Measurements from ENCODE around the gene PLA2G3.
A peak's percentile ranks its signal among the peaks of the same experiment; 100 is the strongest.

The PLA2G3 gene

DNA sequence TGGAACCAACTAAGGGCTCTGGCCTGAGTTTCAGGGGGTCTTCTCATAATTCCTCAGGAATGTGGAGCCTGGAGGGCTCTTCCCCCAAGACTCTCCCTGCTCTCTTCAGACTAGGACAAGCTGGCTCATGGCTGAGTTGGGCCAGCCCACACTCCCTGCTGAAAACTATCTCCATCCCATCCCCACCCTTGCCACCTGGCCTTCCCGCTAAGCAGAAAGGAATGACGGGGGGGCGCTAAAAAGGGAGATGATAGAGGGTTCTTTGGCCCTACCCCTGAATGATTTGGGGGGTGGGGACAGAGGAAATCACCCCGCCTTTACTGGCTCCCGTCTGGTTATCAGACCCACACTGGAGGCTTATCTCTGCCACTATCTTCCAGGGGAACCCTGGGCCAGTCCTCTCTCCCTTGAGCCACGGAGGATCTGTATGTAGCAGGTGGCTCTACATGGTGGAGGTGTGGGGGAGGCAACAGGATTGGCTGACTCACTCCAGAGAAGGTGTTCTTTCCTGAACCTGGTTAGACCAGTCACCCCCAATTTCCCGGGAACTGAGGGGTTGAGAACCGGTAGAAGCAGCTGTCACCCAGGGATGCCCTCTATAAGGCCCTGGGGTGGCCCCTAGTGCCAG lies 53.5 kb downstream of the PLA2G3 start:
- DNase-seq (ENCODE audit: low read depth): no peak

DNA sequence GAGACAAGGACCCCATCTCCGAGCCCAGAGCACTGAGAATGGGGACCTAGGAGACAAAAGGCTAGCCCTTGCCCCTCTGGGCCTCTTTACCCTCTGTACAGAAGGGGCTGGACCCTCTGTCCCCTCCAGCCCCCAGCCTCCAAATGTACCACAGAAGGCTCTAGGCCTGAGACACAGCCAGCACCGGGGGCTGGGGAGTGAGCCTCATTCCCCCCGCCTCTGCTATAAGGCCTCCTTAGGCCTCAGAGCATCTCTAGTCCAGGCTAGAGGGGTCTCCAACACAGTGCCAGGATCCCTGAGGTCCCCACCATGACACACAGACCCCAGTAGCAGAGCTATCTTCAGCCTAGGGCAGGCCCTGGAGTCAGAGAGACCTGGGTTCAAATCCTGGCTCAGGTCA lies 54.4 kb downstream of the PLA2G3 start:
- DNase-seq (ENCODE audit: low read depth): no peak

DNA sequence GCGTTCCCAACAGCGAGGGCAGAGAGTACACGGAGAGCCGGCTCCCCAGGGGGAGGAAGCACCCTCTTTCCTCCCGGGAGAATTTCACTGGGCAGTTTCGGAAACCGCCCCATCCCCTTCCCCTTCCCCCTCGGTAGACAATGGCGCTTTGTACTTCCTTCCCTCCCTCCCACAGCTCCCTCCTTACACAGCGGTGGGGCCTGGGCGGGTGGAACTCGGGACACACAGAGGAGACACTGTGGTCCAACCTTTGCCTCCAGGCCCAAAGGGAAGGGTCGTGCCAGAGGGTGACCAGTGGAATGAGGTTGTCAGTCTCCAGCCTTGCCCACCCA lies 54.8 kb downstream of the PLA2G3 start:
- no peak for DNase-seq (ENCODE audit: low read depth)

DNA sequence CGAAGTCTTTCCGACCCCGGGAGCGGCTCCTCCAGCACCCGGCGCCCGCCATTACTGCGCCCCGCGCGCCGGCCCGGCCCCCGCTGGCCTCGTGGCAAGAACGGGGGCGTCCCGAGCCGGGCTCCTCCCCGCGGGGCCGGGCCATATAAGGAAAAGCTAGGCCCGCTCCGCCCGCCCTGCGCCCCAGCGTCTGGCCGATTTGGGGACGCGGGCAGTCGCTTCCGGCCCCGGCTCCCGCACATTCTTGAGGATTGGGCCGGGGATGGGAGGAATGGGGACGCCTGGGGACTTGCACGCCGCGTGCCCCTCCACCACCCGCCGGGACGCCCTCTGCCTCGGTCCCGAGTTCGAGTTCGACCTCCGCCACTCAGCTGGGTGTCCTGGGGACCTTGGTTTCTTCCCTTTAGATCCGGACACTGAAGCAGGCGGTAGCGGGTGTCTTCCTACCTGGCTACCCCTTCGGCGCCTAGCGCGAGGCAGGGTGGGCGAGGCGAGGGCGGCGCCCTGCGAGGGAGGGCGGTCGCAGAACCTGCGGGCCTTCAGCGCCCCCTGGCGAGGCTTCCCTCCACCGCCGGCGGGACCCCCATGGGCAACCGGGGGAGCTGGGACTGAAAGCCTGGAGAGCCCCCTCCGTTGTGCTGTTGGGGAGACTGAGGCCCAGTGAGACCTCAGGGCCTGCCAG lies 55.4 kb downstream of the PLA2G3 start:
- DNase-seq (ENCODE audit: low read depth): peak; percentile 78

Data from T follicular helper cell (primary cell).